A549 treated with GW870086 at 1 μM for 4 hours (cell line): ENCODE results near the gene MIR17HG. TPM values are rescaled to one million over a fixed set of nuclear protein-coding genes. Genes with fewer than 3 reads are reported as not detected.

Source experiments
- total RNA-seq: library from RNA; stranded (reverse); fragments of 200-300 nt; extraction: Qiagen RNA extraction; gene quantifications from 5 replicates; pipeline ENCODE4 v1.2.3, GENCODE V29; 2022; ENCODE audit warnings: low read depth

MIR17HG gene
- 0.50 to 1.7 TPM (median 1.2 TPM) in 5 replicates for total RNA-seq

GRCh38 chr13:91347202-91347995, at the start of gene MIR17HG:
Gene MIR17HG, plus strand, starts transcription at chr13:91347687.

GRCh38 chr13:91398413-91399188, 51.1 kb downstream of the MIR17HG start, which contains the start of gene GPC5:
Gene GPC5, plus strand, starts transcription at chr13:91398621.

Other genes with a start within 250 kb of the MIR17HG start
- gene GPC5, start 50.9 kb downstream of the MIR17HG start, total RNA-seq: 0.09 TPM in 1 of 5 replicates, not detected in the others